GM21515 (cell line): Measurements from ENCODE around the gene USP3.

Experiments used
- ATAC-seq: cut with Tn5 transposase; IDR thresholded peaks from one replicate; pipeline ENCODE4 v1.9.1; 2021; ENCODE audit not compliant: unreplicated experiment

USP3 gene

GRCh38 chr15:63535689-63536088 lies 31.3 kb downstream of the USP3 start:
- ATAC-seq, result no peak

- no peak for ATAC-seq
Observed at GRCh38 chr15:63538876-63539275, 34.5 kb downstream of the USP3 start.

- no peak for ATAC-seq
Observed at GRCh38 chr15:63539521-63539920, 35.1 kb downstream of the USP3 start.

GRCh38 chr15:63539998-63540397 lies 35.6 kb downstream of the USP3 start:
- no peak for ATAC-seq

GRCh38 chr15:63540449-63540848 lies 36.1 kb downstream of the USP3 start:
- ATAC-seq, result no peak

GRCh38 chr15:63544258-63545026 lies 40.0 kb downstream of the USP3 start:
- ATAC-seq, result no peak

- no peak for ATAC-seq
Observed at GRCh38 chr15:63545520-63545919, 41.1 kb downstream of the USP3 start.

- no peak for ATAC-seq
Observed at GRCh38 chr15:63551400-63551799, 47.0 kb downstream of the USP3 start.

GRCh38 chr15:63553388-63553791 lies 49.0 kb downstream of the USP3 start:
- no peak for ATAC-seq

GRCh38 chr15:63554337-63554927 lies 50.0 kb downstream of the USP3 start:
- no peak for ATAC-seq

GRCh38 chr15:63555507-63555906 lies 51.1 kb downstream of the USP3 start:
- ATAC-seq, result no peak

- no peak for ATAC-seq
Observed at GRCh38 chr15:63556246-63556645, 51.9 kb downstream of the USP3 start.

- ATAC-seq, result no peak
Observed at GRCh38 chr15:63556736-63557135, 52.3 kb downstream of the USP3 start.

GRCh38 chr15:63559753-63560152 lies 55.4 kb downstream of the USP3 start:
- no peak for ATAC-seq

GRCh38 chr15:63560741-63561448 lies 56.5 kb downstream of the USP3 start:
- ATAC-seq, result no peak

- no peak for ATAC-seq
Observed at GRCh38 chr15:63564093-63564492, 59.7 kb downstream of the USP3 start.

- ATAC-seq, result no peak
Observed at GRCh38 chr15:63565536-63566186, 61.3 kb downstream of the USP3 start.

- no peak for ATAC-seq
Observed at GRCh38 chr15:63572749-63573464, 68.5 kb downstream of the USP3 start.

GRCh38 chr15:63573533-63573932 lies 69.1 kb downstream of the USP3 start:
- ATAC-seq, result no peak

GRCh38 chr15:63575312-63575711 lies 70.9 kb downstream of the USP3 start:
- ATAC-seq, result no peak

GRCh38 chr15:63576441-63576840 lies 72.0 kb downstream of the USP3 start:
- no peak for ATAC-seq
